Measurements from ENCODE around the gene LETM1. TPM values are rescaled to one million over a fixed set of nuclear protein-coding genes. Genes with fewer than 3 reads are reported as not detected.

Gene LETM1
- total and polyA plus RNA-seq, 2 of the 8 experiments (the other 6 are each of a cell fraction or from before 2014, with no cell fraction given): 19.8 to 50.1 TPM

DNA sequence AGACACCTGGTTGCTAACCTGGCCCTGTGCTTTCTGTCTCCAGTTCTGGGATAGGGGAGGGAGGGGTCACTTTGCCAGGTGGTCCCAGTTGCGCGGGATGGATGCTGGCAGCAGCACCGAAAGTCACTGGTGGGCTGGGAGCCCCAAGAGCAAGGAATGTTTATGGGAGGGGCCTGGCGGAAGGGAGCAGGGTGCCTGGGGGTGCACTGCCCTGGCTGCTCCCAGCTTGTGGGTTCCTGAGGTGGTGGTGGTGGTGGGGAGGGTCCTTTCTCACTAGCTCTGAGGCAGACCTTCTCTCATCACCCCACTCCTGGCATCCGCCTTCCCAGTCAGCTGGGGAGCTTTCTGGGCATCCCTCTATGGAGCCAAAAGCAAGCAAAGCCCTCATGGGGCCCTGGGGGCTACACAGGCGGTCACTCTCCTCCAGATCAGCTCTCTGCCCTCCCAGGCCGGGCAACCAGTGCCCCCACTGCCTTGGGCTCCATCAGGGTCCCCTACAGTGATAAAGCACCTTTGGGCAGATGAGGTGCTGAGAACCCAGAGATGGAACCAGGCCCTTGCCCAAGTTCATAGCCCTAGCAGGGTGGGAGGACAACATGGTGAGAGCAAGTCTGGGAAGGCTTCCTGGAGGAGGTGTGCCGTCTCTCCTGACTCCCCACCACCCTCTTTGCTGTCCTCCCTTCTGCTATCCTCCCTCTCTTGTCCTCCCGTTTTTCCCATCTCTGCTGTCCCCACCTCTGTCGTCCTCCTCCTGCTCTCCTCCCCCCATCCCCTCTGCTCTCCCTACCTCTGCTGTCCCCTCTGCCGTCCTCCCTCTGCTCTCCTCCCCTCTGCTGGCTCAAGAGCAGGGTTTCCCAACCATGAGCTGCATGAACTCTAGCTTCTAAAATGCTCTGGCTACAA lies 46.9 kb downstream of the LETM1 start:
- H3K18ac ChIP-seq (ENCODE audit: extremely low read depth, low read length): no peak overlapping the region
- no peak overlapping the region for H4K5ac ChIP-seq (ENCODE audit: insufficient read length, low read depth, low read length)
- H4K91ac ChIP-seq (replicated peaks; ENCODE audit: insufficient read length, low read length): no peak overlapping the region
- ChIA-PET POLR2A (ENCODE audit: partially characterized antibody) (interaction anchor here (0.7 to 4.3 kb wide), 12 partner anchors 11 to 84 kb away, joined by 3 to 38 read pairs (median 4); partner anchors contain the start of gene FGFR3), CTCF (ENCODE audit: partially characterized antibody) (interaction anchor here (0.7 to 71.2 kb wide), 20 partner anchors 9 to 591 kb away, joined by 3 to 2507 read pairs (median 5); partner anchors contain the start of genes FGFR3, TACC3 and TMEM129)
- H3K27me3 ChIP-seq (replicated peaks in 1 of 4; ENCODE audit: control insufficient read depth in 3 of 4, extremely low read depth in 1 of 4, insufficient read depth in 3 of 4, low read length in 3 of 4): no peaks in the 10 kb centered on the region
- H2BK15ac ChIP-seq (ENCODE audit: low read length): no peak overlapping the region; the same call in 1 of the 2 replicates
- no peaks in the 10 kb centered on the region; a peak in 1 of 7 replicates for H3K4me1 ChIP-seq (replicated peaks in 1 of 4; ENCODE audit: control insufficient read depth in 3 of 4, insufficient read depth in 4 of 4, low read length in 3 of 4)
- no peak overlapping the region for H3K4me2 ChIP-seq (ENCODE audit: insufficient read depth in 1 of 2, low read depth in 2 of 2, low read length in 2 of 2)
- no peak overlapping the region for H3K4ac ChIP-seq (replicated peaks; ENCODE audit: insufficient read length, low read depth, low read length)
- FAIRE-seq (no peak), DNase-seq (ENCODE audit: low read depth in 1 of 2, low spot score in 2 of 2) (no peak)
- H2BK12ac ChIP-seq (ENCODE audit: low read depth, low read length): no peak overlapping the region
- H3K36me3 ChIP-seq (ENCODE audit: control insufficient read depth in 2 of 4, insufficient read depth in 4 of 4, low read length in 3 of 4): peaks cover 0 to 11% (median 4%) of the 10 kb centered on the region in 4 experiments; a peak in 5 of 8 replicates
- no peak overlapping the region; the same call in 1 of the 2 replicates for H2AK5ac ChIP-seq (ENCODE audit: low read depth, low read length)
- H3K4me3 ChIP-seq (ENCODE audit: extremely low read depth in 1 of 4, insufficient read depth in 2 of 4, low read depth in 3 of 4, low read length in 4 of 4): no peak overlapping the region
- no peak overlapping the region for H3K23ac ChIP-seq (ENCODE audit: insufficient read length)
- H2AFZ ChIP-seq (ENCODE audit: low read length): no peak overlapping the region
- H3K9ac ChIP-seq (replicated peaks in 1 of 4; ENCODE audit: extremely low read depth in 1 of 4, low read depth in 3 of 4, low read length in 3 of 4): no peak overlapping the region
- no peak overlapping the region for H3K27ac ChIP-seq (ENCODE audit: low read depth, low read length)
- no peak overlapping the region for H2BK120ac ChIP-seq (replicated peaks; ENCODE audit: low read depth, low read length)
- H4K20me1 ChIP-seq (replicated peaks in 1 of 2; ENCODE audit: control insufficient read depth in 1 of 2, insufficient read depth in 2 of 2, low read length in 2 of 2): peaks cover 0 to 18% of the 10 kb centered on the region in 2 experiments
- H3K9me3 ChIP-seq (ENCODE audit: insufficient read depth in 2 of 2, low read depth in 1 of 2, low read length in 1 of 2): no peaks in the 10 kb centered on the region
- no peak overlapping the region for H2BK5ac ChIP-seq (ENCODE audit: low read depth, low read length)
- H3K56ac ChIP-seq (replicated peaks; ENCODE audit: insufficient read length, low read depth, low read length): no peak overlapping the region
- TF ChIP-seq CHD2 (IDR thresholded peaks at IDR 0.05; ENCODE audit: low read length) (no peak), TBP (IDR thresholded peaks at IDR 0.05; ENCODE audit: low read depth, low read length) (no peak), CEBPB (IDR thresholded peaks at IDR 0.05; ENCODE audit: low read depth, low read length) (no peak), TAF7 (optimal IDR thresholded peaks at IDR 0.05; ENCODE audit: borderline replicate concordance, low read depth, low read length) (no peak), YY1 (IDR thresholded peaks at IDR 0.05; ENCODE audit: low read depth, low read length) (no peak), CREB1 (IDR thresholded peaks at IDR 0.05) (no peak), SIRT6 (IDR thresholded peaks at IDR 0.05; ENCODE audit: low read length) (no peak), RFX5 (IDR thresholded peaks at IDR 0.05; ENCODE audit: borderline replicate concordance, low read depth, low read length) (no peak)
- TF ChIP-seq, protein P1, sequence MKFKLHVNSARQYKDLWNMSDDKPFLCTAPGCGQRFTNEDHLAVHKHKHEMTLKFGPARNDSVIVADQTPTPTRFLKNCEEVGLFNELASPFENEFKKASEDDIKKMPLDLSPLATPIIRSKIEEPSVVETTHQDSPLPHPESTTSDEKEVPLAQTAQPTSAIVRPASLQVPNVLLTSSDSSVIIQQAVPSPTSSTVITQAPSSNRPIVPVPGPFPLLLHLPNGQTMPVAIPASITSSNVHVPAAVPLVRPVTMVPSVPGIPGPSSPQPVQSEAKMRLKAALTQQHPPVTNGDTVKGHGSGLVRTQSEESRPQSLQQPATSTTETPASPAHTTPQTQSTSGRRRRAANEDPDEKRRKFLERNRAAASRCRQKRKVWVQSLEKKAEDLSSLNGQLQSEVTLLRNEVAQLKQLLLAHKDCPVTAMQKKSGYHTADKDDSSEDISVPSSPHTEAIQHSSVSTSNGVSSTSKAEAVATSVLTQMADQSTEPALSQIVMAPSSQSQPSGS (IDR thresholded peaks at IDR 0.05; ENCODE audit: low read length): no peak
- WGBS, 2 experiments (ENCODE audit: extremely low coverage in 1 of 2, insufficient coverage in 1 of 2, insufficient read length in 1 of 2, insufficient replicate concordance in 2 of 2, low coverage in 1 of 2, low lambda C conversion rate in 2 of 2, missing lambda C conversion rate in 1 of 2): 88% methylated on average over 11 of the region's 11 CpGs; no CpG with 5 or more reads in 1 of the 2 experiments
- H3K79me2 ChIP-seq (ENCODE audit: control insufficient read depth in 1 of 2, insufficient read depth in 2 of 2, low read length in 2 of 2): no peaks in the 10 kb centered on the region
- no peak overlapping the region for H4K8ac ChIP-seq (ENCODE audit: extremely low read depth, insufficient read depth, low read length)
- H2BK20ac ChIP-seq (ENCODE audit: low read length): no peak overlapping the region
- H3K79me1 ChIP-seq (ENCODE audit: low read depth, low read length): no peaks in the 10 kb centered on the region
- H3K14ac ChIP-seq (ENCODE audit: insufficient read length): no peak overlapping the region
- no peaks in the 10 kb centered on the region; the same call in 1 of the 2 replicates for H3K23me2 ChIP-seq (ENCODE audit: low read depth, low read length)
